ENCODE results near the gene TRAF1. TPM values are rescaled to one million over a fixed set of nuclear protein-coding genes. Genes with fewer than 3 reads are reported as not detected.

The TRAF1 gene
- total and polyA plus RNA-seq, 4 donors = 3.9 to 23.1 (median 6.1) TPM

- peaks cover 0 to 2% (median 1%) of the 10 kb centered on the region in 4 donors for H3K9me3 ChIP-seq (ENCODE audit: control insufficient read depth in 4 of 4, insufficient read depth in 3 of 4, low read length in 3 of 4)
- DNase-seq (no peak), ATAC-seq (ENCODE audit: insufficient read depth, low FRiP score) (no peak)
- H3K36me3 ChIP-seq (ENCODE audit: control insufficient read depth in 4 of 4, insufficient read depth in 4 of 4, low read length in 4 of 4) = peaks cover 0 to 2% (median 0%) of the 10 kb centered on the region in 4 donors
- TF ChIP-seq, protein P1, sequence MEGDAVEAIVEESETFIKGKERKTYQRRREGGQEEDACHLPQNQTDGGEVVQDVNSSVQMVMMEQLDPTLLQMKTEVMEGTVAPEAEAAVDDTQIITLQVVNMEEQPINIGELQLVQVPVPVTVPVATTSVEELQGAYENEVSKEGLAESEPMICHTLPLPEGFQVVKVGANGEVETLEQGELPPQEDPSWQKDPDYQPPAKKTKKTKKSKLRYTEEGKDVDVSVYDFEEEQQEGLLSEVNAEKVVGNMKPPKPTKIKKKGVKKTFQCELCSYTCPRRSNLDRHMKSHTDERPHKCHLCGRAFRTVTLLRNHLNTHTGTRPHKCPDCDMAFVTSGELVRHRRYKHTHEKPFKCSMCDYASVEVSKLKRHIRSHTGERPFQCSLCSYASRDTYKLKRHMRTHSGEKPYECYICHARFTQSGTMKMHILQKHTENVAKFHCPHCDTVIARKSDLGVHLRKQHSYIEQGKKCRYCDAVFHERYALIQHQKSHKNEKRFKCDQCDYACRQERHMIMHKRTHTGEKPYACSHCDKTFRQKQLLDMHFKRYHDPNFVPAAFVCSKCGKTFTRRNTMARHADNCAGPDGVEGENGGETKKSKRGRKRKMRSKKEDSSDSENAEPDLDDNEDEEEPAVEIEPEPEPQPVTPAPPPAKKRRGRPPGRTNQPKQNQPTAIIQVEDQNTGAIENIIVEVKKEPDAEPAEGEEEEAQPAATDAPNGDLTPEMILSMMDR (IDR thresholded peaks at IDR 0.05; ENCODE audit: control extremely low read depth, extremely low read depth) = no peak
- H3K27ac ChIP-seq (ENCODE audit: low read depth in 1 of 2, low read length in 1 of 2) = no peak overlapping the region
- no peak overlapping the region for H3K9ac ChIP-seq (ENCODE audit: insufficient read depth in 1 of 2, low read length in 2 of 2)
- H3K4me3 ChIP-seq = no peak overlapping the region
- H3K27me3 ChIP-seq (ENCODE audit: control insufficient read depth in 3 of 3, insufficient read depth in 3 of 3, low read length in 2 of 3) = no peaks in the 10 kb centered on the region
- peaks cover 0 to 45% (median 17%) of the 10 kb centered on the region in 5 donors for H3K4me1 ChIP-seq (ENCODE audit: control insufficient read depth in 5 of 5, insufficient read depth in 5 of 5, low read length in 5 of 5)
- WGBS, 2 donors = 64 to 76% methylated on average over 3 of the region's 3 CpGs
Measured at GRCh38 chr9:120920806-120921178, 5.8 kb downstream of the TRAF1 start.

- peak overlapping the region in 1 of 2 donors; percentile 71 for H3K27ac ChIP-seq (ENCODE audit: low read depth in 1 of 2, low read length in 1 of 2)
- peaks cover 0 to 45% (median 17%) of the 10 kb centered on the region in 5 donors for H3K4me1 ChIP-seq (ENCODE audit: control insufficient read depth in 5 of 5, insufficient read depth in 5 of 5, low read length in 5 of 5)
- TF ChIP-seq, protein P1 (IDR thresholded peaks at IDR 0.05; ENCODE audit: control extremely low read depth, extremely low read depth) = no peak
- H3K9me3 ChIP-seq (ENCODE audit: control insufficient read depth in 4 of 4, insufficient read depth in 3 of 4, low read length in 3 of 4) = peaks cover 0 to 2% (median 1%) of the 10 kb centered on the region in 4 donors
- no peak overlapping the region for H3K4me3 ChIP-seq
- H3K36me3 ChIP-seq (ENCODE audit: control insufficient read depth in 4 of 4, insufficient read depth in 4 of 4, low read length in 4 of 4) = peaks cover 0 to 2% (median 0%) of the 10 kb centered on the region in 4 donors
- H3K9ac ChIP-seq (ENCODE audit: insufficient read depth in 1 of 2, low read length in 2 of 2) = peak overlapping the region in 1 of 2 donors; percentile 26
- DNase-seq (no peak), ATAC-seq (ENCODE audit: insufficient read depth, low FRiP score) (no peak)
- H3K27me3 ChIP-seq (ENCODE audit: control insufficient read depth in 3 of 3, insufficient read depth in 3 of 3, low read length in 2 of 3) = no peaks in the 10 kb centered on the region
- WGBS, 2 donors = 80 to 91% methylated on average over 6 of the region's 6 CpGs
Measured at GRCh38 chr9:120919843-120920805, 6.5 kb downstream of the TRAF1 start.

- Histone ChIP-seq H3K36me3 (ENCODE audit: control insufficient read depth in 4 of 4, insufficient read depth in 4 of 4, low read length in 4 of 4) (peaks cover 0 to 2% (median 0%) of the 10 kb centered on the region in 4 donors), H3K9ac (ENCODE audit: insufficient read depth in 1 of 2, low read length in 2 of 2) (peak overlapping the region in 1 of 2 donors; percentile 26), H3K9me3 (ENCODE audit: control insufficient read depth in 4 of 4, insufficient read depth in 3 of 4, low read length in 3 of 4) (peaks cover 0 to 2% (median 1%) of the 10 kb centered on the region in 4 donors), H3K4me3 (no peak overlapping the region), H3K27ac (ENCODE audit: low read depth in 1 of 2, low read length in 1 of 2) (peak overlapping the region; percentile 60 to 71), H3K27me3 (ENCODE audit: control insufficient read depth in 3 of 3, insufficient read depth in 3 of 3, low read length in 2 of 3) (no peaks in the 10 kb centered on the region), H3K4me1 (ENCODE audit: control insufficient read depth in 5 of 5, insufficient read depth in 5 of 5, low read length in 5 of 5) (peaks cover 0 to 45% (median 17%) of the 10 kb centered on the region in 5 donors)
- TF ChIP-seq, protein P1 (IDR thresholded peaks at IDR 0.05; ENCODE audit: control extremely low read depth, extremely low read depth) = no peak
- ATAC-seq (ENCODE audit: insufficient read depth, low FRiP score) = no peak
- WGBS, 2 donors = 78 to 85% methylated on average over 20 of the region's 20 CpGs
- peak in 1 of 3 donors; percentile 47 for DNase-seq
Measured at GRCh38 chr9:120918931-120919842, 7.4 kb downstream of the TRAF1 start.
